CD4-positive, alpha-beta T cell treated with Interferon gamma for 1 hour (primary cell): Measurements from ENCODE around the gene PHLDA1.
"Not testable (repeated sequence)": the region's sequence is repeated elsewhere in the genome, so short reads cannot be mapped to it uniquely, and the experiment has no call there.

Experiments used
- DNase-seq: peaks from one replicate; pipeline ENCODE4 v3.0.0-alpha.2; 2020

PHLDA1 gene

GRCh38 chr12:75984577-75985182 lies 46.9 kb downstream of the PHLDA1 start:
- no peak for DNase-seq

- DNase-seq: not testable (repeated sequence)
Observed at GRCh38 chr12:75983851-75984250, 47.7 kb downstream of the PHLDA1 start.

- no peak for DNase-seq
Observed at GRCh38 chr12:75982979-75983660, 48.5 kb downstream of the PHLDA1 start.

GRCh38 chr12:75982169-75982564 lies 49.4 kb downstream of the PHLDA1 start:
- DNase-seq: no peak

GRCh38 chr12:75981247-75982168 lies 50.1 kb downstream of the PHLDA1 start:
- no peak for DNase-seq

- no peak for DNase-seq
Observed at GRCh38 chr12:75979181-75979580, 52.4 kb downstream of the PHLDA1 start.

- DNase-seq: no peak
Observed at GRCh38 chr12:75978677-75979076, 52.9 kb downstream of the PHLDA1 start.

GRCh38 chr12:75977952-75978671 lies 53.5 kb downstream of the PHLDA1 start:
- peak; percentile 82 for DNase-seq

- DNase-seq: no peak
Observed at GRCh38 chr12:75977590-75977951, 54.0 kb downstream of the PHLDA1 start.

GRCh38 chr12:75976913-75977312 lies 54.7 kb downstream of the PHLDA1 start:
- DNase-seq: no peak

- no peak for DNase-seq
Observed at GRCh38 chr12:75976113-75976512, 55.5 kb downstream of the PHLDA1 start.

- no peak for DNase-seq
Observed at GRCh38 chr12:75975702-75976101, 55.9 kb downstream of the PHLDA1 start.
